A673 (cell line): ENCODE measurements around the gene EMC6. TPM values are rescaled to one million over a fixed set of nuclear protein-coding genes. Genes with fewer than 3 reads are reported as not detected.

ENCODE experiments used
- BruUV-seq: library from RNA; stranded (reverse); fragments of 400-500 nt; replicated peaks from 2 replicates; lab custom pipeline; 2021; lab: Mats Ljungman, UMichigan
- CTCF ChIA-PET: fragments of 300-600 bp; sonication (Branson Sonifier 250); formaldehyde crosslinking; loops from one replicate; lab custom pipeline; 2022; ENCODE audit warnings: antibody characterized with exemption; lab: Charles Lee
- POLR2A ChIA-PET: fragments of 300-600 bp; sonication (Branson Sonifier 250); formaldehyde crosslinking; loops from one replicate; lab custom pipeline; 2022; ENCODE audit warnings: antibody characterized with exemption; ENCODE audit not compliant: low non-redundant PET; lab: Charles Lee
- DNase-seq: peaks from one replicate; pipeline ENCODE4 v3.0.0-alpha.2; 2015; ENCODE audit warnings: low spot score
- H3K27ac ChIP-seq: fragments of 200-600 bp; sonication (generic); 2 replicates; pipeline ENCODE4 v1.5.1; 2016; ENCODE audit warnings: mixed run types, low read depth, mild to moderate bottlenecking, mixed read lengths, antibody characterized with exemption, low read length; ENCODE audit not compliant: poor library complexity, severe bottlenecking
- H3K27me3 ChIP-seq: fragments of 200-600 bp; sonication (generic); replicated peaks from 2 replicates; pipeline ENCODE4 v1.6.1; 2017; ENCODE audit warnings: mixed run types, low read depth, mild to moderate bottlenecking, mixed read lengths, antibody characterized with exemption, low read length; ENCODE audit not compliant: insufficient read depth, poor library complexity
- H3K36me3 ChIP-seq: fragments of 200-600 bp; sonication (generic); 2 replicates; pipeline ENCODE4 v1.6.1; 2016; ENCODE audit warnings: mixed run types, mild to moderate bottlenecking, mixed read lengths, antibody characterized with exemption, low read length; ENCODE audit not compliant: insufficient read depth, poor library complexity, severe bottlenecking
- H3K4me1 ChIP-seq: fragments of 200-600 bp; sonication (generic); 2 replicates; pipeline ENCODE4 v1.6.1; 2017; ENCODE audit warnings: mixed run types, mild to moderate bottlenecking, mixed read lengths, antibody characterized with exemption, low read length; ENCODE audit not compliant: insufficient read depth, poor library complexity, severe bottlenecking
- H3K4me3 ChIP-seq: fragments of 200-600 bp; sonication (generic); 2 replicates; pipeline ENCODE4 v1.5.1; 2016; ENCODE audit warnings: low read depth, mixed run types, mild to moderate bottlenecking, mixed read lengths, low read length; ENCODE audit not compliant: poor library complexity, severe bottlenecking
- H3K9me3 ChIP-seq: fragments of 200-600 bp; sonication (generic); 2 replicates; pipeline ENCODE4 v1.6.1; 2016; ENCODE audit warnings: mixed run types, low read depth, mild to moderate bottlenecking, mixed read lengths, antibody characterized with exemption, low read length; ENCODE audit not compliant: poor library complexity, severe bottlenecking
- EZH2 ChIP-seq: fragments of 200-600 bp; sonication (generic); IDR thresholded peaks from 2 replicates; pipeline ENCODE4 v1.6.1; 2017; ENCODE audit warnings: borderline replicate concordance, low read depth, mild to moderate bottlenecking, mixed read lengths, antibody characterized with exemption, low read length; ENCODE audit not compliant: poor library complexity, severe bottlenecking
- intact Hi-C: fragments of 100-400 bp; cut with micrococcal nuclease; formaldehyde crosslinking; loops from one replicate; pipeline ENCODE4 v1.10.0; 2022; ENCODE audit not compliant: unreplicated experiment
- total RNA-seq: library from RNA; stranded (reverse); gene quantifications from 2 replicates; pipeline ENCODE4 v1.2.3, GENCODE V29; 2021
- TF ChIP-seq, protein P1 (sequence below): fragments of 300-800, 200-600 bp; sonication (generic); conservative IDR thresholded peaks from 2 replicates; pipeline ENCODE4 v1.5.1; 2017; ENCODE audit warnings: low read depth, mild to moderate bottlenecking, antibody characterized with exemption, low read length, moderate library complexity, mixed read lengths

Gene EMC6
- total RNA-seq, 1 experiment from 2014 or later = 70.9 TPM

DNA sequence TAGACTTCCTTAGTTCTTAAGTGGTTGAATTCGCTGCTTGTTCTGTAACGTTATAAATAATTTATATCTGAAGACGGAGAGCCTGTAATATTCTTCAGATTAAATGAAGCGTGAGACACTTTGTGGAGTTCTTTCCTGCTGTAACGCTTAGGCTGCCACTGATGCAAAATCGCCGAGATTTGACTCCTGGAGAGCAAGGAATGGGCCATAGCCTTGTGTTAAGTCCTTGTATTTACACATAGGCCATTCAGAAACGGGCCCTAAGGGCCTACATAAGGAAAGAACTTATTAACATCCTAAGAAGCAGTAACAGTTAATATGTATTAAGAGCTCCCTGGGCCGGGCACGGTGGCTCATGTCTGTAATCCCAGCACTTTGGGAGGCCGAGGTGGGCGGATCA is 936 bp downstream of the EMC6 start:
- POLR2A ChIA-PET = no interaction called here
- Histone ChIP-seq H3K4me1 (peaks cover 7% of the 10 kb centered on the region), H3K4me3 (peak overlapping the region; percentile 100), H3K36me3 (peaks cover 3% of the 10 kb centered on the region), H3K27ac (peak overlapping the region; percentile 92), H3K9me3 (no peaks in the 10 kb centered on the region), H3K27me3 (no peaks in the 10 kb centered on the region)
- CTCF ChIA-PET = no interaction called here
- BruUV-seq = no TSS peak
- DNase-seq = peak; percentile 44
- intact Hi-C loops = no loop called here
- TF ChIP-seq, protein P1, sequence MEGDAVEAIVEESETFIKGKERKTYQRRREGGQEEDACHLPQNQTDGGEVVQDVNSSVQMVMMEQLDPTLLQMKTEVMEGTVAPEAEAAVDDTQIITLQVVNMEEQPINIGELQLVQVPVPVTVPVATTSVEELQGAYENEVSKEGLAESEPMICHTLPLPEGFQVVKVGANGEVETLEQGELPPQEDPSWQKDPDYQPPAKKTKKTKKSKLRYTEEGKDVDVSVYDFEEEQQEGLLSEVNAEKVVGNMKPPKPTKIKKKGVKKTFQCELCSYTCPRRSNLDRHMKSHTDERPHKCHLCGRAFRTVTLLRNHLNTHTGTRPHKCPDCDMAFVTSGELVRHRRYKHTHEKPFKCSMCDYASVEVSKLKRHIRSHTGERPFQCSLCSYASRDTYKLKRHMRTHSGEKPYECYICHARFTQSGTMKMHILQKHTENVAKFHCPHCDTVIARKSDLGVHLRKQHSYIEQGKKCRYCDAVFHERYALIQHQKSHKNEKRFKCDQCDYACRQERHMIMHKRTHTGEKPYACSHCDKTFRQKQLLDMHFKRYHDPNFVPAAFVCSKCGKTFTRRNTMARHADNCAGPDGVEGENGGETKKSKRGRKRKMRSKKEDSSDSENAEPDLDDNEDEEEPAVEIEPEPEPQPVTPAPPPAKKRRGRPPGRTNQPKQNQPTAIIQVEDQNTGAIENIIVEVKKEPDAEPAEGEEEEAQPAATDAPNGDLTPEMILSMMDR = no peak
- no peak for TF ChIP-seq EZH2

DNA sequence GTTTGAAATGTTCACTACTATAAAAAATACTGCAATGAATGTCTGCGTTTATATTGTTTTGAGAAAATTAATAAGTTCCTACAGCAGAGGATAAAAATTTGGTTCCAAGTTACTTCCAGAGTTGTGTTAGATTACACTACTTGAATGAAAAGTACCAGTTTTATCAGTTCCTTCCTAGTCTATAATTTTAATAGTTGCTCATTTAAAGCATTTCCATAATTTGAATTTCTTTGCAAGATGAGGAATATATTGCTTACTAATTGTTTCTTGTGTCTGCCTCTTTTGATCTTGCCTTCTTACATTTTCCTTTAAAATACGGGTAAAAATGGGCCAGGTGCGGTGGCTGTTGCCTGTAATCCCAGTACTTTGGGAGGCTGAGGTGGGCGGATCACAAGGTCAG is 4.0 kb downstream of the EMC6 start:
- peaks cover 3% of the 10 kb centered on the region for H3K36me3 ChIP-seq
- H3K9me3 ChIP-seq = no peaks in the 10 kb centered on the region
- no peak for DNase-seq
- ChIA-PET POLR2A (no interaction called here), CTCF (no interaction called here)
- intact Hi-C loops = no loop called here
- H3K4me1 ChIP-seq = peaks cover 7% of the 10 kb centered on the region
- H3K27ac ChIP-seq = no peak overlapping the region
- TF ChIP-seq, protein P1 = no peak
- TF ChIP-seq EZH2 = no peak
- BruUV-seq = no TSS peak
- H3K27me3 ChIP-seq = no peaks in the 10 kb centered on the region
- H3K4me3 ChIP-seq = no peak overlapping the region

DNA sequence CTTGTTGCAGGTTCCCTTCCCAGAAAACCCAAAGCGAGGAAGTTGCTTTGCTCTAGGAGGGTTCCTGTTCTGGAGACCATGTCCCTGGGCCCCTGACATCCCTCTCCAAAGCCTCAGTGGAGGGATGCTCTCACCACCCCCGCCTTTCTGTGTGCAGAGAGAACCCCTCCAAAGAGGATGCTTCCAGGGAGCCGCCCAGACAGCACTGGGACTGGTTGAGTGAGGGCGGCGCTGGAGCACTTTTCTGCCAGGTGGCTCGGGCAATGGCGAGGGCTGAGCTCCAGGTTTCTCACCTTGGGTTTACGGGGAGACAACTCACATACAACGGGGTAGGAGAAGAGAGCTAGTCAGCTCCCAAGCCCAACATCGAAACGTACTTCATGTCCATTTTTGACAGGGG is 7.3 kb downstream of the EMC6 start:
- H3K4me1 ChIP-seq = no peaks in the 10 kb centered on the region
- intact Hi-C loops = no loop called here
- BruUV-seq = no TSS peak

More for the DNA sequence above, 7.3 kb downstream of the EMC6 start:
- ChIA-PET CTCF (no interaction called here), POLR2A (no interaction called here)
- Histone ChIP-seq H3K9me3 (no peaks in the 10 kb centered on the region), H3K4me3 (no peak overlapping the region), H3K27me3 (peaks cover 7% of the 10 kb centered on the region), H3K36me3 (no peaks in the 10 kb centered on the region), H3K27ac (no peak overlapping the region)
- no peak for TF ChIP-seq EZH2
- TF ChIP-seq, protein P1 = no peak
- DNase-seq = no peak
